HCT116 (cell line): Measurements from ENCODE around the gene PAXIP1. TPM values are rescaled to one million over a fixed set of nuclear protein-coding genes. Genes with fewer than 3 reads are reported as not detected.

Experiments
- ATAC-seq: fragments of 200-7000 bp; cut with Tn5 transposase; 2 replicates; pipeline ENCODE4 v1.9.1; 2020; ENCODE audit warnings: mild to moderate bottlenecking, moderate library complexity
- BruUV-seq: library from RNA; stranded (reverse); fragments of 400-500 nt; replicated peaks from 2 replicates; lab custom pipeline; 2021; lab: Mats Ljungman, UMichigan
- CTCF ChIA-PET: fragments of 300-600 bp; sonication (Branson Sonifier 250); formaldehyde crosslinking; loops from one replicate; lab custom pipeline; 2021; ENCODE audit warnings: antibody characterized with exemption; lab: Charles Lee
- POLR2A ChIA-PET: fragments of 300-600, 350-600 bp; sonication (Branson Sonifier 250); formaldehyde crosslinking; loops from one replicate; lab custom pipeline; 2021; ENCODE audit warnings: antibody characterized with exemption; lab: Charles Lee
- RAD21 ChIA-PET, 2 experiments: fragments of 300-600 bp; sonication (Branson Sonifier 250); formaldehyde crosslinking; loops; one replicate each; lab custom pipeline; 2023; ENCODE audit warnings: low total read pairs in 2 of 2; ENCODE audit not compliant: uncharacterized antibody in 2 of 2, unreplicated experiment in 2 of 2, low non-redundant PET in 1 of 2; lab: Charles Lee
- DNase-seq: peaks from one replicate; pipeline ENCODE4 v3.0.0-alpha.2; 2010; ENCODE audit warnings: low read depth, low spot score
- H2AFZ ChIP-seq: fragments of 200-600 bp; shearing (Covaris generic), sonication (generic); 2 replicates; pipeline ENCODE4 v1.6.1; 2017; ENCODE audit warnings: low read depth, mixed run types, mixed read lengths, antibody characterized with exemption, low read length; ENCODE audit not compliant: poor library complexity, severe bottlenecking
- H3K27ac ChIP-seq: 2 replicates; pipeline ENCODE4 v1.5.1; 2012; ENCODE audit warnings: low read depth, low read length
- H3K27me3 ChIP-seq: fragments of 200-600 bp; sonication (generic); 2 replicates; pipeline ENCODE4 v1.6.1; 2016; ENCODE audit warnings: mixed run types, low read length, mixed read lengths; ENCODE audit not compliant: insufficient read depth
- H3K36me3 ChIP-seq, 2 experiments: fragments of 200-500 bp in 1 of 2; fragments of 200-600 bp in 1 of 2; sonication (Bioruptor generic) in 1 of 2; sonication (generic) in 1 of 2; 2 replicates each; pipeline versions ENCODE4 v1.5.1 to v1.6.1; 2014 to 2016; ENCODE audit warnings: low read length in 2 of 2, inconsistent platforms in 1 of 2, mixed read lengths in 1 of 2, mixed run types in 1 of 2; ENCODE audit not compliant: insufficient read depth in 2 of 2, control insufficient read depth in 1 of 2
- H3K4me1 ChIP-seq, 2 experiments: fragments of 200-600 bp in 1 of 2; sonication (generic) in 1 of 2; 2 replicates each; pipeline versions ENCODE4 v1.5.1 to v1.6.1; 2012 to 2017; ENCODE audit warnings: low read length in 2 of 2, inconsistent platforms in 1 of 2, mild to moderate bottlenecking in 1 of 2, mixed read lengths in 1 of 2, mixed run types in 1 of 2, moderate library complexity in 1 of 2; ENCODE audit not compliant: insufficient read depth in 2 of 2, control insufficient read depth in 1 of 2
- H3K4me2 ChIP-seq: fragments of 200-600 bp; sonication (generic); 2 replicates; pipeline ENCODE4 v1.6.1; 2017; ENCODE audit warnings: mixed run types, low read length, mixed read lengths
- H3K4me3 ChIP-seq, 2 experiments: fragments of 200-600 bp in 1 of 2; sonication (generic) in 1 of 2; replicated peaks in 1 of 2; 2 replicates each; pipeline ENCODE4 v1.5.1; 2011 to 2016; ENCODE audit warnings: low read length in 2 of 2, control low read depth in 1 of 2, low read depth in 1 of 2, mild to moderate bottlenecking in 1 of 2, mixed read lengths in 1 of 2, mixed run types in 1 of 2
- H3K79me2 ChIP-seq: fragments of 200-600 bp; sonication (generic); 2 replicates; pipeline ENCODE4 v1.6.1; 2017; ENCODE audit warnings: mild to moderate bottlenecking, mixed run types, low read length, moderate library complexity, mixed read lengths; ENCODE audit not compliant: insufficient read depth
- H3K9ac ChIP-seq: fragments of 200-600 bp; sonication (generic); 2 replicates; pipeline ENCODE4 v1.6.1; 2016; ENCODE audit warnings: low read length, mixed read lengths
- H3K9me2 ChIP-seq: fragments of 200-600 bp; sonication (generic), shearing (Covaris generic); 2 replicates; pipeline ENCODE4 v1.6.1; 2017; ENCODE audit warnings: mixed run types, mild to moderate bottlenecking, moderate library complexity; ENCODE audit not compliant: insufficient read depth
- H3K9me3 ChIP-seq, 2 experiments: fragments of 200-500 bp in 1 of 2; fragments of 200-600 bp in 1 of 2; sonication (Bioruptor generic) in 1 of 2; sonication (generic) in 1 of 2; 2 replicates each; pipeline ENCODE4 v1.6.1; 2014 to 2017; ENCODE audit warnings: low read length in 2 of 2, mixed read lengths in 2 of 2, inconsistent platforms in 1 of 2, low read depth in 1 of 2, mild to moderate bottlenecking in 1 of 2, mixed run types in 1 of 2, moderate library complexity in 1 of 2; ENCODE audit not compliant: control insufficient read depth in 1 of 2, insufficient read depth in 1 of 2
- H4K20me1 ChIP-seq: fragments of 200-600 bp; sonication (generic), shearing (Covaris generic); 2 replicates; pipeline ENCODE4 v1.6.1; 2017; ENCODE audit warnings: mixed run types, mild to moderate bottlenecking, moderate library complexity; ENCODE audit not compliant: insufficient read depth
- ATF3 ChIP-seq: IDR thresholded peaks from 2 replicates; pipeline ENCODE4 v1.6.1; 2012
- EZH2 ChIP-seq: fragments of 200-600 bp; sonication (generic); IDR thresholded peaks from 2 replicates; pipeline ENCODE4 v1.6.1; 2017; ENCODE audit warnings: antibody characterized with exemption, mixed run types
- EZH2phosphoT487 ChIP-seq: fragments of 200-600 bp; IDR thresholded peaks from 2 replicates; pipeline ENCODE4 v1.6.1; 2018; ENCODE audit warnings: antibody characterized with exemption, borderline replicate concordance
- FOSL1 ChIP-seq: IDR thresholded peaks from 2 replicates; pipeline ENCODE4 v1.6.1; 2012; ENCODE audit warnings: low read depth
- MAX ChIP-seq: IDR thresholded peaks from 2 replicates; pipeline ENCODE4 v1.6.1; 2012
- POLR2AphosphoS5 ChIP-seq: IDR thresholded peaks from 2 replicates; pipeline ENCODE4 v1.6.1; 2011; ENCODE audit warnings: mild to moderate bottlenecking, low read depth, low read length, moderate library complexity
- RAD21 ChIP-seq: IDR thresholded peaks from 2 replicates; pipeline ENCODE4 v1.6.1; 2012; ENCODE audit warnings: low read depth, mild to moderate bottlenecking
- REST ChIP-seq: IDR thresholded peaks from 2 replicates; pipeline ENCODE4 v1.6.1; 2012; ENCODE audit warnings: low read depth
- SP1 ChIP-seq: IDR thresholded peaks from 2 replicates; pipeline ENCODE4 v1.6.1; 2012; ENCODE audit warnings: low read depth
- SRF ChIP-seq: IDR thresholded peaks from 2 replicates; pipeline ENCODE4 v1.6.1; 2012; ENCODE audit warnings: low read depth
- TCF7L2 ChIP-seq: IDR thresholded peaks from 2 replicates; pipeline ENCODE4 v1.7.0; 2011; ENCODE audit warnings: borderline replicate concordance, inconsistent platforms; ENCODE audit not compliant: insufficient read depth, insufficient read length; ENCODE audit errors: extremely low read depth
- ZBTB33 ChIP-seq: IDR thresholded peaks from 2 replicates; pipeline ENCODE4 v1.6.1; 2011; ENCODE audit warnings: mild to moderate bottlenecking, low read length, moderate library complexity; ENCODE audit not compliant: insufficient replicate concordance; ENCODE audit errors: extremely low read depth
- ZFX ChIP-seq: fragments of 450-650 bp; IDR thresholded peaks from 2 replicates; pipeline ENCODE4 v1.6.1; 2017
- ZNF274 ChIP-seq: fragments of 200-500 bp; sonication (Bioruptor generic); IDR thresholded peaks from 2 replicates; pipeline ENCODE4 v1.6.1; 2014; ENCODE audit warnings: mild to moderate bottlenecking, low read depth, low read length, inconsistent platforms
- intact Hi-C: fragments of 100-400 bp; cut with micrococcal nuclease; formaldehyde crosslinking; loops from 2 replicates; pipeline ENCODE4 v1.10.0; 2022
- total RNA-seq: library from RNA; stranded (reverse); gene quantifications from one replicate; pipeline ENCODE4 v1.2.1, GENCODE V29; 2021; ENCODE audit not compliant: unreplicated experiment

The PAXIP1 gene
- total RNA-seq, 1 experiment from 2014 or later = 20.4 TPM

- CTCF ChIA-PET = interaction anchor here (1.8 kb wide), 1 partner anchor 15 kb away, joined by 8 read pairs; no protein-coding TSS in a partner anchor
- Histone ChIP-seq H3K9me2 (no peaks in the 10 kb centered on the region), H3K4me2 (no peak overlapping the region), H3K9ac (no peak overlapping the region), H3K27ac (no peak overlapping the region), H3K4me3 (no peak overlapping the region)
- RAD21 ChIA-PET = interaction anchor here in 1 of 2 experiments (1.3 kb wide), 1 partner anchor 15 kb away, joined by 3 read pairs; no protein-coding TSS in a partner anchor
- ATAC-seq (no peak), DNase-seq (no peak)
- TF ChIP-seq REST = no peak
- TF ChIP-seq ZFX = no peak
- no peak for TF ChIP-seq ZBTB33
- no peak for TF ChIP-seq POLR2AphosphoS5
- TF ChIP-seq ATF3 = no peak
- no peak for TF ChIP-seq MAX
- TF ChIP-seq SP1 = no peak
- no peak for TF ChIP-seq RAD21
- no peak for TF ChIP-seq FOSL1
- TF ChIP-seq ZNF274 = no peak
- TF ChIP-seq SRF = no peak
- TF ChIP-seq EZH2phosphoT487 = no peak
- no peak for TF ChIP-seq EZH2
- no peak for TF ChIP-seq TCF7L2
- TF ChIP-seq, all 23 proteins: peak for 0
- H3K27me3 ChIP-seq = no peaks in the 10 kb centered on the region
- intact Hi-C loops = no loop called here
- no peaks in the 10 kb centered on the region for H4K20me1 ChIP-seq
- BruUV-seq = no TSS peak
- POLR2A ChIA-PET = no interaction called here
- 0 out of 4 replicates have a peak, but pooled peaks cover 0 to 3% of the 10 kb centered on the region in 2 experiments for H3K9me3 ChIP-seq
- H3K4me1 ChIP-seq = no peaks in the 10 kb centered on the region
- H2AFZ ChIP-seq = no peak overlapping the region
- no peaks in the 10 kb centered on the region for H3K79me2 ChIP-seq
- peaks cover 24 to 32% of the 10 kb centered on the region in 2 experiments; a peak in 3 of 4 replicates for H3K36me3 ChIP-seq
Observed at GRCh38 chr7:154942691-154943090, 60.2 kb downstream of the PAXIP1 start.
